Measurements from ENCODE around the gene POLN.
"Not testable (repeated sequence)": the region's sequence is repeated elsewhere in the genome, so short reads cannot be mapped to it uniquely, and the experiment has no call there.

Gene POLN

GRCh38 chr4:2275044-2275397 lies 33.1 kb upstream of the POLN start:
- DNase-seq = not testable (repeated sequence)

- no peak for DNase-seq
Measured at GRCh38 chr4:2274320-2275043, 32.6 kb upstream of the POLN start.

DNA sequence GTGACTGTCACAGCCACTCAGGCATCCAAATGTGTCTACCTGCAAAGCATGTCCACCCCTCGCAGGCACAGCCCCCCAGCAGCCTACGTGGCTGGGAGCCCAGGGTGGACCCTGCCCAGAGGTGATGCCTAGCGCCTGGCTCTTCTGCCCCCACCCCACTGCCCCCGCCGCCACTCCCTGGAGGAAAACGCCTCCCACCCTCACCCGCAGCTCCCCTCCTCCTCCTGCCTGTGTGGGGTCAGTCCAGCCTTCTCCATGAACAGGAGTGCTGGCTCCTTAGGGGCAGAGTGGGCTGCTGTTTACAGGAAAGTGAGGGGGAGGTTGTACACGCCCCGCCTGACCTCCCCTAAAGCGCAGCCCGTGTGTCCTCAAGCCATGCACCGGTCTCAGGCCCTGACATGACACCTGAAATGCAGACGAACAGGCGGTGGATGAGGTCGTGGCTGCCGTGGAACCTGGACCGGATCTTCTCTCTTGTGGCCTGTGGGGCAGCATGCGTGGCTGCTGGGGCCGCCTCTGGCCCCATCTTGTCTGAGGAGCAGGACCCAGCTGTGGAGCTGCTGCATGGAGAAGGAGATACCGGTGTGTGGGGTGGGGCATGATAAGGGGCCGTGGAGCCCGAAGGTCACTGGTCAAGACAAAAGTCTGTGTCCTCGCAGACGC lies 31.9 kb upstream of the POLN start:
- DNase-seq = no peak

DNA sequence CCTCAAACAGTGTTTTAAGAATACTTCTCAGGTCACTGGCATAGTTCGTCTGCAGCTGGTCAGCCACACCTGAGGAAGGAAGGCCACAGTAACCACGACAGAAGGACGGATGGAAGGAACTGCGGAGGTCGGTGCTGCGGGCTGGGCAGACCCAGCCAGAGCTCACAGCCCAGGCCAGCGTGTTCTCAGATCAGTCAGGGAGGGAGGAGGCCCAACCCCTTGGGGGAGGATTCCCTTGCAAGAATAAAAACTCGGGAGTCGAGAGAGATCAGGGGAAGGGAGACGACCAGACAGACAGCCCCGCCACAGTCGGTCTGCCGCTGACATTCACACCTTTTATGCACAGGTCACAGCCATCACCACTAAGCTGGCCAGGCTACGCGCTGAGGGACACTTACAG lies 31.3 kb upstream of the POLN start:
- DNase-seq = no peak

DNA sequence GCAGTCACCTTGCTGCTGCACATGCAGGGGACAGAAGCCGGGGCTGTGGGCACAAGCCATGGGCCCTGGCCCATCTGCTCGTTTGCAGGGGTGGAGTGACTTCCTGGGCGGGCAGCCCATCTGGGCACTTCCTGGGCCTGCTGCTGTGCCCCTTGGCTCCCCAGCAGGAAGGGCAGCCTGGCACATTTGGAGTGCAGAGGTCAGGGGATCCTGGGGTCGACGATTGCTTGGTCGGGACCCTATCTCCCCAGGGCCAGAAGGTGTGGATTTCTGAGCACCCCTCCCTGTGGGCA lies 30.9 kb upstream of the POLN start:
- DNase-seq = no peak

GRCh38 chr4:2272026-2272827 lies 30.3 kb upstream of the POLN start:
- DNase-seq = no peak

DNA sequence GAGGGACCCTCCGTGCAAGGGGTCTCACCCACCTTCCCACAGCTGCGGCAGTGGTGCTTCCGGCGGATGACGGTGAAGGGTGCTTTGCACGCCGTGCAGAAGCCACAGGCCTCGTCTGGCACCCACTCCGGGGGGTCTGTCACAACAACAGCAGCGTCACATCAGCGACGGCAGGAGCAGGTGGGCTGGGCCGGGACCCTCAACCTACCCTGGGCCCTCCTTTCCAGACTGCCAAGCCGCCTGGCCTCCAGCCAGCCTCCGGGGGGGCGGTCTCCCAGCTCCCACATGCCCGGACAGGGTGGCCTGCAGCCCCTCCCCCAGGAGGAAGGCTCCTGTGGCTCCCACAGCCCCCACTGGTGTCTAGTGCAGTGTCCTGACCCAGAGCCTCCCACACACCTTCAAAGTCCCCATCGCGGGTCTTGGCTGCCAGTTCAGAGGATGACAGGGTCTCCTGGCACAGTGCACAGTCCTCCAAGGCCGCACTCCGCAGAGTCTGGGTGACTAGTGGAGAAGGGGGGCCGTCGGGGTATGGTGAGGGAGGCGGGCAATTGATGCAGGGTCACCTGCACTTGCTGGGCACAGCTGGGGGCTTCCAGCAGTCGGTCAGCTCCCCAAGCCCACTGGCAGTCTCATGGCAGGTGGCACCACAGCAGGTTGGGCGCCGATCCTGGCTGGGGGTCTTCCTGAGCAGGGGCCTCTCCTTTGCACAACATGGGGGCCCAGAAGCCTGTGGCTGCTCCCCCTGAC lies 29.5 kb upstream of the POLN start:
- no peak for DNase-seq

DNA sequence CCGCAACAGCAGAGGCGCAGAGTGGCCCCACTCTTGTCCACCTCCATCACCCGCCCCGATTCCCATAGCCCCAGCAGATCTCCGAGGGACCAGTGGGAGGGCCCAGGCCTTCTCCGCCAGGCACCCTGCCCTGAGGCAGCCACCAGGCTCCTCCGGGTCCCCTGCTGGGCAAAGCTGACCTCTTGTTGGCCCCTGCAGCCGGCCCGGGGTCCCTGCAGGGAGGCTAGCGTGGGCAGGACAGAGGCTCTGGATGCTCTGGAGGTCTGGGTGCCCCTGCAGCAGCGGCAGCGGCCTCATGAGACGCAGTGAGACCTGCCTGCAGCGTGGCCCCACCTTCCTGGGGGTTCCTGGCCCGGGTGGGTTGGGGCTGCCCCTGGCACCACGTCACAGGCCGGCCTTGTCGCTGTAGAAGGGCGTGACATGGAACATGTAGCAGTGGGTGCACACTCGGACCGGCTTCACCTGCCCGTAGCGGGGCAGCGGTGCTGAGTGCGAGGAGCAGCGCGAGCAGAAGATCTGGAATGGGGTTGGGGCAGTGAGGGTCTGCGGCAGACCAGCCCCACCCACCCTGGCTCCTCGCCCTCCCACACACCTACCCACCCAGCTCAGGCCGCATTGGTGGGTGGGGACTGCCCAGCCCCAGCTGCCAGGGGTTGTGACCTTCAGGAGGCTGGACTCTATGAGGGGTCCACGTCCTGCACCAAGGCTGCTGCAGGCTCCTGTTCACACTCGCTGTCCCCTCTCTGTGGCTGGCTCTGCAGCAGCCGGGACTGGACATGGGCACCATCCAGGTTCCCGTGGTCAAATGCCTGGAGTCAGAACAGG lies 28.6 kb upstream of the POLN start:
- no peak for DNase-seq

GRCh38 chr4:2269618-2270163 lies 27.8 kb upstream of the POLN start:
- DNase-seq = no peak

GRCh38 chr4:2269206-2269531 lies 27.2 kb upstream of the POLN start:
- no peak for DNase-seq

GRCh38 chr4:2268357-2269205 lies 26.7 kb upstream of the POLN start:
- no peak for DNase-seq

DNA sequence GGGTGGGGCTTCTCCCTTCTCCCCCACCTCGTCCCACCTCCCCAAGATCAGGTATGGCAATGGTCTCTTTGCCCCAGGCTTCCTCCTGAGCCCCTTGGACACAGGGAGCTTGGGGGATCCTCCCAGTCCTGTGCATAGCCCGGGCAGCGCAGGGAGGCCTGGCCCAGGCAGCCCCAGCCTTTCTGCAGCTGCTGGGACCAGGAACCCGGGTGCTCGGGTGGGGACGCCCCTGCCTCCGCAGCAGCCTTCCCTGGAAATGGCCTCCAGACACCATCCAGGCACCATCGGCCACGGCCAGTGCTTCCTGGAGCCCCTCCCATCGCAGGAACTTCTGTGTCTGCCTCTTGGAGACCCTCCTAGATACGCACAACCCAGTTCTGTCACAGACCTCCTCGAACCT lies 25.9 kb upstream of the POLN start:
- DNase-seq = no peak

- no peak for DNase-seq
Measured at GRCh38 chr4:2267320-2267811, 25.4 kb upstream of the POLN start.

DNA sequence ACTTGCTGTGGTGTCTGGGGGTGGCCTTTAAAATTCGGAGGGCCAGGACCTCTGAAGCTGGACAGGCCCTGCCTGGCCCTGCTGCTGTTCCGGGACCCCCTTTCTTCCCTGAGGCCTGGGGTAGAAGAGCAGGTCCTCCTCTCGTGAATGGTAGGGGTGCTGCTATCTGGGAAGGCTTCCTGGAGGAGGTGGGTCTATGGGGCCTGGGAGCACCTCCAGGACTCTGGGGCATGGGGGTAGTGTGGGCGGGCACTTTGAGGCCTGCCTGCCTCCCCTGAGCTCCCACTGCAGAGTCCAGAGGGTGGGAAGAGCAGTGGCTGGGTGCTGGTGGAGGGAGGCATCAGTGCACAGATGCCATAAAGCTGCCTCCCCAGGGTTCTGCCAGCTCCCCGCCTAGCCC lies 24.9 kb upstream of the POLN start:
- DNase-seq = no peak

DNA sequence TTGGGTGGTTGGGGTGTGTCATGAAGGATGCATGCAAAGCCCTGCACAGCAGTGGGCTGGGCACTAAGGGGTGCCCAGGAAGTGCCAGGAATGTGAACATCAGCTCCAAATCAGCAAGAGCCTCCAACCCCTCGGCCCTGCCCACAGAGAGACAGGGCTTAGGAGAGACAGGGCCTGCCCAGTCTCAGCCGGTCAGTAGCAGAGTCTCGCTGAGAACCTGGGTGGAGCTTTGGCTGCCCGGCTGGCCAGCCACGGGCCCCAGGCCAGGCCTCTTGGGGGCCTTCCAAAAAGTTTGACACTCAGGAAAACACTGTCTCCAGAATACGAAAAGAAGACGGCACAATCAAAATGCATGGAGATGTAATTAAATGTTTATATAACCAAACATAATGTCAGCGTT lies 24.3 kb upstream of the POLN start:
- DNase-seq = no peak

GRCh38 chr4:2265113-2266110 lies 23.5 kb upstream of the POLN start:
- no peak for DNase-seq

DNA sequence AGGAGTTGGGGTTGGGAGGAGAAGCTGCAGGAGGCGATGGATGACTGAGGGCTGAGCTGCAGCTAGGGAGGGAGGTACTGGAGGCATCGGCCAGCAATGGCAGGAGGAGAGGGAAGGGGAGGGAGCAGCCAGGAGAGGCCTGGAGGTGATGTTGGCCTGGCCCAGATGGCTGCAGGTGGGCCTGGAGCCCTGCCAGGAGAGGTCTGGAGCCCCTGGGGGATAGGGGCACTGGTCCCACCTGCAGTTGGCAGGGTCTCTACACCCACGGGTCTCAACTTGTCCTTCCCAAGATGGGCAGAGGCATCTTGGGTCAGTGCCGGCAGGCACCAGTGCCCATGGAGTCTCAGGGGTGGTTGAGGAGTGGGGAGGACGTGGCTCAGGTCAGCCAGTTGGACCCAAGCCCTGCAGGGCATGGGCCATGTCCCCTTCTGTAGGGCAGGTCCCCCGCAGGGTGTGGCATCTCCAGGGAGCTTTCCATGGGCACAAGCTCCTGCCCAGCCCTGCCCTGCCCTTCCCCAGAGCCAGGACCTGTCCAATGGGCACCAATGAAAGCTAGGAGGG lies 22.6 kb upstream of the POLN start:
- DNase-seq = no peak

GRCh38 chr4:2263926-2264321 lies 22.0 kb upstream of the POLN start:
- DNase-seq = no peak

- no peak for DNase-seq
Measured at GRCh38 chr4:2262944-2263250, 21.0 kb upstream of the POLN start.

Data from stimulated activated CD4-positive, alpha-beta T cell treated with anti-CD3 and anti-CD28 coated beads, Interleukin-12 subunit alpha, Interleukin-12 subunit beta, amount 100 ng/mL, for 4 hours (primary cell).